Loucy (cell line): ENCODE measurements around the gene LCE3A.

Source experiments
- EZH2phosphoT487 ChIP-seq: fragments of 200-600 bp; IDR thresholded peaks from 2 replicates; pipeline ENCODE4 v1.6.1; 2018; ENCODE audit warnings: antibody characterized with exemption, mild to moderate bottlenecking, moderate library complexity, borderline replicate concordance
- TF ChIP-seq, protein P1 (sequence below): fragments of 200-600 bp; sonication (generic); conservative IDR thresholded peaks from 2 replicates; pipeline ENCODE4 v1.5.1; 2014; ENCODE audit warnings: mild to moderate bottlenecking, antibody characterized with exemption, low read length

DNA sequence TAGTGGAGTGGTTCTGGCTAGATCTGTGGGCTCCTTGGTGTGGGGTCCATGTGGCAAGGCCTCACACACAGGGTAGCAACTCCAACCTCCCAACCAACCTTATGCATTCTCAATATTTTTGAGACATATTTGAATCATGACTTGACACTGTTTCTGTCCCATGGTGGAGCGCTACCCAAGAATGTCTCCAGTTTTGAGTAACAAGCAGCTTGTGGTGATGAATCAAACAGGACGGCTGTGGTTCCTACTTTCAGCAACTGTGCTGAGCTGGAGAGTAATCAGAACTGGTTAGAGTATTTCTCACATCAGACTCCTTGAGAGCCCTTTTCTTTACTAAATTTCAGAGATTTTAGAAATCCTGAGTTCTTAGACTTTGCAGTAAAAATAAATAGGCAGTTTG lies 45.7 kb downstream of the LCE3A start:
- TF ChIP-seq, protein P1, sequence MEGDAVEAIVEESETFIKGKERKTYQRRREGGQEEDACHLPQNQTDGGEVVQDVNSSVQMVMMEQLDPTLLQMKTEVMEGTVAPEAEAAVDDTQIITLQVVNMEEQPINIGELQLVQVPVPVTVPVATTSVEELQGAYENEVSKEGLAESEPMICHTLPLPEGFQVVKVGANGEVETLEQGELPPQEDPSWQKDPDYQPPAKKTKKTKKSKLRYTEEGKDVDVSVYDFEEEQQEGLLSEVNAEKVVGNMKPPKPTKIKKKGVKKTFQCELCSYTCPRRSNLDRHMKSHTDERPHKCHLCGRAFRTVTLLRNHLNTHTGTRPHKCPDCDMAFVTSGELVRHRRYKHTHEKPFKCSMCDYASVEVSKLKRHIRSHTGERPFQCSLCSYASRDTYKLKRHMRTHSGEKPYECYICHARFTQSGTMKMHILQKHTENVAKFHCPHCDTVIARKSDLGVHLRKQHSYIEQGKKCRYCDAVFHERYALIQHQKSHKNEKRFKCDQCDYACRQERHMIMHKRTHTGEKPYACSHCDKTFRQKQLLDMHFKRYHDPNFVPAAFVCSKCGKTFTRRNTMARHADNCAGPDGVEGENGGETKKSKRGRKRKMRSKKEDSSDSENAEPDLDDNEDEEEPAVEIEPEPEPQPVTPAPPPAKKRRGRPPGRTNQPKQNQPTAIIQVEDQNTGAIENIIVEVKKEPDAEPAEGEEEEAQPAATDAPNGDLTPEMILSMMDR: no peak
- no peak for TF ChIP-seq EZH2phosphoT487
